GM21515 (cell line): ENCODE data around the gene MORN4.

Source experiments
- ATAC-seq: cut with Tn5 transposase; IDR thresholded peaks from one replicate; pipeline ENCODE4 v1.9.1; 2021; ENCODE audit not compliant: unreplicated experiment

The MORN4 gene

DNA sequence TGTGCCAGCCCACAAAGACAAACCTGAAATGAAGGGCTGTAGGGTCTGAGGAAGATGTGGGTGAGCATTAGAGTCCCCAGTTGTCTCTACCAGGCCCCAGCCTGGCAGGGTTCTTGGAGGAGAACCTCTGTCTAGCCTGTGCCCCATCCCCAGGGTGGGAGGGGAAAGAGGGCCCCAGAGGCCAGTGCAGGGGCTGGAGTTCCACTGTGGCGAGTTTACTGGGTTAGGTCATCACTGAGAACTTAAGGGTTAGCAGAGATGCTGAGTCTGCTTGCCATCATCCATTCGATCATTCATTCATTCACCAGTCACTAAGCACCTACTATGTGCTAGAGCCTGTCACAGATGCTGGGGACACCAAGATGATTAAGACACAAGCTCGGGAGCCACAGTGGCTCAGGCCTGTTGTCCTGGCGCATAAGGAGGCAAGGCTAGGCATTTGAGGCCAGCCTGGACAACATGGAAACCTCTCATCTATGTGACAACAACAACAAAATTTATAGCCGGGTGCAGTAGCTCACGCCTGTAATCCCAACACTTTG, 58.1 kb downstream of the MORN4 start:
- ATAC-seq = no peak

DNA sequence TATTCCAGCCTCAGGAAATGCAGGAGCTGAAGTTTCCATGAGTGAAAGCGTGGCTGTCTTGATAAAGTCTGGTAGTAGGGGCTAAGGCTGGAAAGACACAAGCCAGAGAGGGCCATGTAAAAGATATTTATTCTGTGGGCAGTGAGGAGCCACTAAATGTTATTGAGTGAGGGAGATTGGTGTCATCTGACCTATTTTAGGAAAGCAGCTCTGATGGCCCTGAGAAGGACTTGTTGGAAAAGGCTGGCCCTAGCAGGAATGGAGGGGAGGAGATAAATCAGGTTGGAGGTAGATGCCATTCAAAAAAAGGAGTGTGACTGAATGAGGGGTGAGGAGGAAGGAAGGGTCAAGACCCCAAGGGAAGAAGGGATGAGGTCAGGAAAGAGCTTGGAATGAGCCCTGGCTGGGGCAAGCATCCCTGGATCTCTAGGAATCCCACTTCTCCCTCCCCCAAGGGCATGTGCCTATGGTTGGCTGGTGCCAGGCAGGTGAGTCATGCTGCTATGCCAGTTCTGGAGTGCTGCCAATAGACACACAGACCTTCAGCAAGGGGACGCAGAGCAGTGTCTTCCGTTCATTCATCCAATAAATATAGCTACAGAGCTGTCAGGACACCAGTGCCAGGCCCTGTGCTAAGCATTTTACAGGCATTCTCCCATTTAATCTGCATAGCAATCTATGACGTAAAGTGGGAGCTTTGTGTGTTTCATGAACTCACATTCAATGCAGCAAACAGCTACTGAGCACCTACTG, 58.8 kb downstream of the MORN4 start:
- no peak for ATAC-seq

DNA sequence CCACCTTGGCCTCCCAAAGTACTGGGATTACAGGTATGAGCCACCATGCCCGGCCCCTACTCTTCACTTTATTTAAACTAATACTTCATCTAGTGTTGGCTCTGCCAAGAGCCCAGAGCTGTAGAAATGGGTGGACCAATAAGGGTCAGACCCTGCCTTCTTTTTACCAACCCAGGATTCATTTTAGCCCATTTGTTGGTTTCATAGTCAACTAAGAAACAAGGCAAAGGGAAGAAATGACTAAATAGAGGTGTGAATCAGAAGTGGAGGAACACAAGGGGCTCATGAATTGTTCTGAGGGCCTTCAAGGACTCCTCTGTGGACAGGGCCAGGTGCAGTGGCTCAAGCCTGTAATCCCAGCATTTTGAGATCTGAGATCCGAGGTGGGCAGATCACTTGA, 59.6 kb downstream of the MORN4 start:
- no peak for ATAC-seq

DNA sequence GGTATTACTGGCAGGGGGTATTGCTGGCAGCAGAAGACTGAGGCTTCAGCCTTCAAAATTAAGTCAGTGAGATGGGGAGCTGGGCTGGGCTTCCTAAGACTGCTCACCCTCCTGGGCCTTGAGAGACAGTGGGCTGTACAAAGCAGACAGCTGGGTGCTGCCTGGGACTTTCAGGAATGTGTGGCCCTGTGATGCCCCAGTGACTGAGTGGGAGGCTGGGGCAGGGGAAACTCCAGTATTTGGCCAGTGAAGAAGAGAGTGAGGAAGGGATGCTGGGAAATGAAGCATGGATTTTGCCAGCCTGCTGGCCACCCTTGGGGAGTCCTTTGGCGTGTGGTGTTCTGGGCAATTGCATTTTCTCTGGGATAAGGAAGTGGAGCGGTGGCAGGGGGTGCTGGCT, 60.3 kb downstream of the MORN4 start:
- no peak for ATAC-seq

DNA sequence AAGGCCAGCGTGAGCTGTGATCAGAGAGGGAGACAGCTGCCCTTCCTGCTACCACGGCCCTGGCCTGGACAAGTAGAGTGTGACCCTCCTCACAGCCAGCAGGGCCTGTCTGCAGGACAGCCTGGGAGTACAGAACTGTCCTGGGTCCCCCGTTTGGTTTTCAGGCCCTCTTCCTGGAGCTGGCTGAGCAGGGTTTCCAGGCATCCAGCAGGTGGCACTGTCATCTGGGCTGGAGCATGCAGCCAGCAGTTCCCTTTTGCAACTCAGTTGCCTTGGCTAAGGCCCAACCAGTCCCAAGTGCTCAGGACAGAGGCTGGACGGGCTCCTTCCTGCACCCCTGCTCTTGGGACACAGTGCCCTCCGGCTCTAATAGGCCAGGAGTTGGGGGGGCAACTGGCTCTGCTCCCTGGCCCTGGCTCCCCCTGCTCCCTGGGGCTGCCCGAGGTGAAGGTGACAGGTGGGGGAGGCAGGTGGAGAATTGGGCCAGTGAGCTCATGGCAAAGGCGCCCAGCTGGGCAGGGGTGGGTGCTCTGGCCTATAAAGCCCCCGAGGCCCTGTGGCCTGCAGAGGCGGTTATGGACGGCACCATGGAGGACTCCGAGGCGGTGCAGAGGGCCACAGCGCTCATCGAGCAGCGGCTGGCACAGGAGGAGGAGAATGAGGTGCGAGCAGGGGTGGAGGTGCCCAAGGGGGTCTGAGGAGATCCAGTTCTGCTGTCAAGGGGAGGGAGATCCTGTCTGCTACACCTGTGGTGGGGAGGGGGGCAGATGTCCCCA, 60.9 kb downstream of the MORN4 start, which contains the start of gene ANKRD2:
Gene ANKRD2, plus strand, starts transcription at position 566 of the 776 bp plus-strand sequence. Its CDS starts 10 bp downstream, at position 576.
- peak; percentile 82 for ATAC-seq

DNA sequence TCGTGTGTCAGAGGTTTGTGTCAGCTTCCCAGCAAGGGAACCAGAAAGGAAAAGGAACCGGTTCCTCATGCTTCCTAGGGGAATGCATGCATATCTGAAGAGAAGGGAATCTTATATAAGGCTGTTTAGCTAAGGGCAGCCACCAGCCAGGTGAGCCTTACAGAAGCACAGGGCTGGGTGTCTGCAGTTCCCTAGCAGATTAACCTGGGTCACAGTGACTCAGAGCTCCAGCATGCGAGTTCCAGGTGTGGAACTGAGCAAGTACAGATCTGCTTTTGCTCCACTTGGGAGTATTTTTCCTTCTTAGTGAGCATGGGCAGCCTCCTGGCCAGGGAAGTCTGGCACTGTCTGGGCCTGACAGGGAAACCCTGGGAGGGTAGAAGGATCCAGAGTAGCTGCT, 61.7 kb downstream of the MORN4 start:
- no peak for ATAC-seq

DNA sequence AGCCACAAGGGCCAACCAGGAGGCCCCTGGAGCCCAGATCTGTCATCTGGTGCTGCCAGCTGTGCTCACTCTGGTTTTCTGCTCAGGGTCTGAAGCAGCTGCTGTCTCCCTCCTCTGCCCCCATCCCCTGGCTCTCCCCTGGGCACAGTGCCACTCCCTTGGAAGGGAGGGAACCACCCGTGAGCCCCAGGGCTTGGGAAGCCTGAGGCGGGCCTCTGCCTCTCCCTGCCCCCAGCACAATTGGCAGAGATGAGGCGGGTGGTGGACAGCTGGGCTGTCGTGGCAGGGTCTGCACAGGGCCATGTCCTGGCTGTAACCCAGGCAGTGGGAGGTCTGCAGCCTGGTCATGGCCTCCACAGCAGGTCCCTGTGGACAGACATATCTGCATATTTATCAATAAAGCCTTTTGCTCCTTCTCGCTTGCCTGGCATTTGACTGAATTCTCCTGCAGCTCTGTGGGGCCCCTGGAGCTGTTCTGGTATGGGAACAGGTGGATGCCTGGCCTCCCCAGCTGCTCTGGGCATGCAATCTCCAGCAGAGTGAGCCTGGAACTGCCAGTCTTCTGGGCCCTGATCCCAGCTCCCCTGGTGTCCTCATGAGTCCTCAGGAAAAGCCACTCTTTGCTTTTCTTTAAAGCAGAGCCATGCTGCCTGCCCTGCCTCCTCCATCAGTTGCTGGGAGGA, 62.4 kb downstream of the MORN4 start:
- ATAC-seq = no peak

DNA sequence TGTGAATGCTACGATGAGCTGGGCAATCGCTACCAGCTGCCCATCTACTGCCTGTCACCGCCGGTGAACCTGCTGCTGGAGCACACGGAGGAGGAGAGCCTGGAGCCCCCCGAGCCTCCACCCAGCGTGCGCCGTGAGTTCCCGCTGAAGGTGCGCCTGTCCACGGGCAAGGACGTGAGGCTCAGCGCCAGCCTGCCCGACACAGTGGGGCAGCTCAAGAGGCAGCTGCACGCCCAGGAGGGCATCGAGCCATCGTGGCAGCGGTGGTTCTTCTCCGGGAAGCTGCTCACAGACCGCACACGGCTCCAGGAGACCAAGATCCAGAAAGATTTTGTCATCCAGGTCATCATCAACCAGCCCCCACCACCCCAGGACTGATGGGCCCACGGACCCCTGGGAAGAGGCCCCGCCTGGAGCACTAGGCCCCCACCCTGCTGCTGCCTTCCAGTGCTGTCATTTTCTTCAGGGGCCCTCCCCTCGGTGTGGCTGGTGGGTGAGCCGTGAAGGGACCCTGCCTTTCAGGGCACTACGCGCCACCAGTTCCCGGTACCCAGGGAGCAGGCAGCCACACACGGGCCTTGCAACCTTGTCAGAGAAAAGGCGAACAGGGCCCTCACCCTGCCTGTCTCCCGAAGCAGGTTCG, 63.0 kb downstream of the MORN4 start:
- no peak for ATAC-seq

DNA sequence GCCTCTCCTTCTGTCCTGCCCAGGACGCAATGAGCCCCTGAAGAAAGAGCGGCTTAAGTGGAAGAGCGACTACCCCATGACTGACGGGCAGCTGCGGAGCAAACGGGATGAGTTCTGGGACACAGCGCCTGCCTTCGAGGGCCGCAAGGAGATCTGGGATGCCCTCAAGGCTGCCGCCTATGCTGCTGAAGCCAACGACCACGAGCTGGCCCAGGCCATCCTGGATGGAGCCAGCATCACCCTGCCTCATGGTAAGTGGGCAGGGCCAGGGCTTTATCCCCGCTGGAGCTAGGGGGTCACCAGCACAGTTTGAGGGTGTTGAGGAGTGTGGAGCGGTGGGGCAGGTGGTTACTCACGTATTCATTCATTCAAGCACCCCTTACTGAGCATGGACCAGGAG, 65.4 kb downstream of the MORN4 start:
- no peak for ATAC-seq

DNA sequence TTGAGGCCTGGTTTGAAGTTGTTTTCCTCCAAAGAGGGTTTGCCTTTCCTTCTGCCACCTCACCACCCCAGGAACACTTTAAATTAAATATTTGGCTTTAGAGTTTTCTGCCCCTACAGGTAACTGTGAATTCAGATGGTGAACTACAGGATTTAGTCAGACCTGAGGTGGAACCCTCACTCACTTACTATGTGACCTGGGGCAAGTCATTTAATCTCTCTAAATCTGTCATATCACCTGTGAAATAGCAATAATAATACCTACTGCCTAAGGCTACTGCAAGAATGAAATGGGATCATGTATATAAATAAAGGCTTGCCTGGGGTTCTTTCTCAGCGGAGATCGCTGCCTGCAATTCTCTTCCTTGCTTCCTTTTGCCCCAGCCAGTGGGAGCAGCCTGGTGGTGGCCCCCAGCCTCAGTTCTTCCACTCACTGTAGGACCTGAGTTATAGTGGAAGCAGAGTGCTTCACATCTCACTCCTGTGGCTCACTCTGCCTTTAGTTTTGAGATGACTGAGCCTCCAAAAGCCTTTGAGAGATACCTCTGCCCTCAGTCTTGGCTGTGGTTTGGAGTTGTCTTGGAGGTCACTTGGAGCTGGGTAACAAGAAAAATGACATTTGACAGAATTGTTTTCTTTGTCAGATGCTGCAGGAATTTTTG, 66.8 kb downstream of the MORN4 start:
- ATAC-seq = no peak

DNA sequence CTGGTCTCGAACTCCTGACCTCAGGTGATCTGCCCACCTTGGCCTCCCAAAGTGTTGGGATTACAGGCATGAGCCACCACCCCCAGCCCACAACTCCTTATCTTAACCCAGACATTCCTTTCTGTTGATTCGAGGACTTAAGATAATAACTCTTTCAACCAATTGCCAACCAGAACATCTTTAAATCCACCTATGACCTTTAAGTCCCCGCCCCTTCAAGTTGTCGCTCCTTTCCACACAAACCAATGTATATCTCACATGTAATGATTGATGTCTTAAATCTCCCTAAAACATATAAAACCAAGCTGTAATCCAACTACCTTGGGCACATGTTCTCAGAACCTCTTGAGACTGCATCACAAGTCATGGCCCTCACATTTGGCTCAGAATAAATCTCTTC, 68.5 kb downstream of the MORN4 start:
- ATAC-seq = no peak
